DMS 273 (cell line): ENCODE results near the gene SLC5A5.
A peak's percentile ranks its signal among the peaks of the same experiment; 100 is the strongest.

ENCODE experiments used
- DNase-seq: peaks from one replicate; lab custom pipeline; 2025; ENCODE audit not compliant: unreplicated experiment; lab: John Stamatoyannopoulos, UW

Gene SLC5A5

GRCh38 chr19:17871878-17872250, at the start of gene SLC5A5:
SLC5A5 (plus strand) TSS chr19:17871945; CDS start chr19:17872320, 375 bp downstream.
- DNase-seq = peak; percentile 75

GRCh38 chr19:17824339-17824738, 47.4 kb upstream of the SLC5A5 start:
- no peak for DNase-seq

GRCh38 chr19:17826508-17827056, 45.2 kb upstream of the SLC5A5 start:
- DNase-seq = no peak

DNA sequence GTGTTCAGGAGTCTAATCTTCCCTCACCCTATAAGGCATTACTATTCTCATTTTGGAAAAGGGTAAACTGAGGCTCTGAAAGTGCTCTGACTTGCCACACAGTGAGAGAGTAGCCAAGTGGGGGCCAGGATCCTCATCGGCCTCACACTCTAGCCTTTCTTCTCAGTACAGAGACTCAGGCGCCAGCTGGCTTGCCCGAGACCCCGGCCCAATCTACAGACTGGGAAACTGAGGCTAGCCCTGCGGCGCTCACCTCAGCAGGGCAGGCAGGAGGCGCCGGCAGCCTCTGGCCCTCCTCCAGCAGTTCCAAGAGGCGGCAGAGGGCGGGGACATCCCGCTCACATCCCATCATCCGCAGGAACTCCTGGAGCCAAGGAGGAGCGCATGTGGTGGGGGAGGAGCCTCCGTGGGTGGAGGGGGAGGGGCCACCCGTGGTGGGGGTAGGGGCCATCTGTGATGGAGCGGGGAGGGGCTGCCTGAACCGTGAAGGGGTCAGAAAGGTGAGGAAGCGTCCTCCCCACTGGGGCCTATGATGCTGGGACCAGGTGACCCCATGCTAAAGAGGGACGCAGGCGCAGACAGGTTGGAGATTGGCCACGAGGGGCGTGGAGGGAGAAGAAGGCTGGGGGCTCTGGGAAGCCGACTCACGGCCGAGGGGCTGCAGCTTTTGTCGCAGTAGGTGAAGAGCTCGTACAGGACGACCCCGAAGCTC, 41.7 kb upstream of the SLC5A5 start:
- peak; percentile 90 for DNase-seq

DNA sequence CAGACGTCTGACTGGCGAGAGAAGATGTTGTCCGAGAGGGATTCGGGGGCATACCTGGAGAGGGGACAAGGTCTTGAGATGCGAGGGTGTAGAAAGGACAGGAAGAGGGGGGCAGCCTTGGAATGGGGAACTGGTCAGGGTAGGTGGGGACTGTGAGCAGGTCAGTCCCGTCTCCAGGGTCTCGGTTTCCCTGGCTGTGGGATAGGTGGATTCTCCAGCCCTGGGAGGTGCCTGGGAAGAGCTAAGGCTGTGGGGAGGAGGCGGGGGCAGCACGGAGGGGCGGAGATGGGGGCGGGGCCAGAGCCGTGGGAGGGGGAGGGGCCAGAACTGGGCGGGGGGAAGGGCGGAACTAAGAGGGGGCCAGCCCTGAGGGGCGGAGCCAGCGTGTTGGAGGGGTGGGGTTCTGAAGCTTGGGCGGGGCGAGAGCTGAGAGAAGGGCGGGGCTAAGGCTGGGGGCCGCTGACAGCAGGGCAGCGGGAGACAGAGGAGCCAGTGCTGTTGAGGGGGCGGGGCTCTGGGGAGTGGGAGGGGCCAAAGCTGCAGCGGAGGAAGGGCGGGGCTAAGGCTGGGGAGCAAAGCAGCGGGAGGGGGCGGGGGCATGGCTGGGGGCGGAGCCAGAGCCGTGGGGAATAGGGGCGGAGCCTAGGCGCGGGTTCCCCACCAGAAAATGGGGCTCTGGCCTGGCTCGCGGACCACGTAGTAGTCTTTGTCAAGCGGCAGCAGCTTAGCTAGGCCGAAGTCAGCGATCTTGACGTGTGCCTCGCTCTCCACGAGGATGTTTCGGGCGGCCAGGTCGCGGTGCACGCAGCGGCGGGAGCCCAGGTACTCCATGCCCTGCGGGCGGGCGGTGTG, 41.0 kb upstream of the SLC5A5 start:
- DNase-seq = peak; percentile 93

- DNase-seq = no peak
These were observed 40.3 kb upstream of the SLC5A5 start for GRCh38 chr19:17831419-17831888.

DNA sequence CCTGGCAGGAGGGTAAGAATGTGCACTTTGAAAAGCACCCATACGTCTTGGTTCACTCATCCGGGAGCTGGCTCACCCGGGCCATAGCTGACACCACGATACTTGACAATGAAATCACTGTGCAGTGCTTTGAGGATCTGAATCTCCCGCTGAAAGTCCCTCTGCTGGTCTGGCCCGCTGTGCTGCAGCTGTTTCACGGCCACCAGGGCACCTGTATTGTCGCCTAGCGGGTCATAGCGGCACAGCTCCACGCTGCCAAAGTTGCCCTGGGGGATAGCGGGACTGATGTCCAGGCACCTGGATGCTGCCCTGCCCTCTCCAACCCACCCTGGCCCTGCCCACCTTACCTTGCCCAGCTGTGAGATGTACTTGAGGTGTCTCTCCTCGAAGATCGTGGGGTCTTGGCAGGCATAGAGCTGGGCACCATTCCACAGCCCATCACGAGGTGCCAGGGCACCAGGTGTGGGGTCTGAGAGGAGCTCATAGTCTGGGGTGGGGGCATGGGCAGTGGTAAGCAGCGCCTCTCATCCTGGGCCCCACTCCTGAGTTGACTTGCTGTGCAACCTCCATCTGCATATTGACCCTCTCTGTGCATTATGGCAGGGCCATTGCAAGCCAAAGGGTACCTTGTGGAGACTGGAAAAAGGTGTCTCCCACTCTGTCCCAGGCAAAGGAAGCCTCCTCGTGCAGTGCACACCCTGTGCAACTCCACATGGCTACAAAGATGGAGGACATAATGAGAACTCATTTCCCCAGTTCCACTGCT, 39.1 kb upstream of the SLC5A5 start:
- no peak for DNase-seq

GRCh38 chr19:17834350-17835181, 37.2 kb upstream of the SLC5A5 start:
- no peak for DNase-seq

DNA sequence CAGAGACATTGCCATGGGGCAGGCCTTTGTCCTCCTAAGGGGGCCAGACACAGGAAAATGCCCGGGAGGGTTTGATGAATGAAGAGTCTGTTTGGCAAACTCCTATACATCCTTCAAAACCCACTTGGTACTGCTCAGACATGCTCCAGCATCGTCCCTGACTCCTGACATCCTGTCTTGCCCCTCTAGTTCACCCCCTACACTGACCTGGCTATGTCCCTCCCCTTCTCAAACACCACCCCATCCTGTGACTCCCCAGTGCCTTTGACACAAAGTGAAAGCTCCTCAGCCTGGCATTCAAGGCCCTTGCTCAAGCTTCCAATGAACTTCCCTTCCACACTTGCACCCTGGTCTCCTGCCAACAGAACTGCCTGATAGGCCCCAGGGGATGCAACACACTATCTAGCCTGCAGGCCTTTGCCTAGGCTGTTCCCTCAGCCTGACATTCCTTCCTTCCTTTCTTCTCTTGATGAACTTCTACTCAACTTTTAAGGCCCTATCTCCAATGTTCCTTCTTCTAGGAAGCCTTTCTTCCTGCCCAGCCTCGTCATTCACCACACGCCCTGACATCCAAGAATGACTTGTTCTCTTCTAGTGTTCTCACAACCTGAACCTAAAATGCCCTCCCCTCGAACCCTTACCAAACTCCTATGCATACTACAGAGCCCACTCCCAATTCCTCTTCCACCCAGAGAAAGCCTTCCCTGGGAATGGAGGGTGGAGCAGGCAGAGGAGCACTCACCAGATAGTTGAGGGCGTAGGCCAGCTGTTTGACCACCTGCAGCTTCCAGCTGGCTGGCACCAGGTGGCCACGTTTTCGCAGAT, 36.4 kb upstream of the SLC5A5 start:
- DNase-seq = no peak

DNA sequence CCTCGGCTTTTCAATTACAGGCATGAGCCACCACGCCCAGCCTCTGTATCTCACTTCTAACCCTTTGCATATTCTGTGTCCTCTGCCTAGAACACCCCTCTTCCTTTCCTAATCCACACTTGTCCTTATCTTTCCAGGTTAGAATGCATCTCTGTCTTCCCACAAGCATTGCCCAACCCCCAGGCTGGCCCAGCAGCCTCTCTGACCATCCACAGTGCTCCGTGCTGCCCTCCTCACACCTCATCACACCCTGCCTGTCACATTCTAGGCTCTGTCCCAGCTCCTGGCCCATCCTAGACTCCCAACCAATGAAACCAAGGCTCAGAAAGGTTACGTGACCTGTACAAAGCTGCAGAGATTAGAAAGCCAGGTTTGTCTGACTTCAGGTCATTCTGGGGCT, 35.2 kb upstream of the SLC5A5 start:
- no peak for DNase-seq

GRCh38 chr19:17837972-17838371, 33.8 kb upstream of the SLC5A5 start:
- no peak for DNase-seq

- no peak for DNase-seq
These were observed 31.7 kb upstream of the SLC5A5 start for GRCh38 chr19:17840019-17840418.

- DNase-seq = no peak
These were observed 30.4 kb upstream of the SLC5A5 start for GRCh38 chr19:17841371-17841809.

DNA sequence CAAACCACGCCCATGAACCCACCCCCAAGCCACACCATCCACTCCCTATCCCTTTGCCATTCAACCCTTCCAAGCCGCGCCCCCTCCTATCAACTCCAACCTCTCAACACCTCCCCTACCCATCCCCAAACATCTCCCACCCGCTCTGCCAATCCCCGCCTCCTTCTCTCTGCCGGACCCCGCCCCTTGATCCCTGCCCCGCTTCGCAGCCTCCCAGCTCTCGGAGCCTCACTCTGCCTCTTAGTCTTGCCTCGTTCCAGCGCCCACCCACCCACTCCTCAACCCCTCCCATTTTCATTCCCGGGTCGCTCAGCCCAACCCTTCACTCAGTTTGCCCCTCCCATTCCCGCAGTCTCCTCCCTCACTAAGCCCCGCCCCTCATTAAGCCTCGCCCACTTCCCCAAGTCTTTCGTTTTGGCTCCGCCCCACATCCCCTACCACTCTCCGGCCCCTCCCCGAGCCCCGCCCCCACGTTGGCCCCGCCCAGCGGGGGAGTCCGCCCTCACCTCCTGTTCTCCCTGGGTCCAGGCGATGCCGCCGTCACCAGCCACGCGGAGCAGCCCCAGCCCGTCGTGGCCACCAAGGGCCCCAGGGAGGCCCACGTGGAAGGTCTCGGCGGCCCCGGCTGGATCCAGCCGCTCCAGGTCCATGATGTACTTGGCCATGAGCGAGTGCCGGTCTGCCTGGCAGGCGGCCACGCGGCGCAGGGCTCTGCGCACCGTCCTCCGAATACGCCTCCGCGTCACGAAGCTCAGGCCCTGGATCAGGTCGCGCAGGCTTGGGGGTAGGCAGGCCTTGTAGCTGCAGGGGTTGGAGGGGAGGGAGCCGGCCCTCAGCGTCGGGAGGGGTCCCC, 29.7 kb upstream of the SLC5A5 start:
- peak; percentile 97 for DNase-seq

- no peak for DNase-seq
These were observed 29.0 kb upstream of the SLC5A5 start for GRCh38 chr19:17842663-17843291.

DNA sequence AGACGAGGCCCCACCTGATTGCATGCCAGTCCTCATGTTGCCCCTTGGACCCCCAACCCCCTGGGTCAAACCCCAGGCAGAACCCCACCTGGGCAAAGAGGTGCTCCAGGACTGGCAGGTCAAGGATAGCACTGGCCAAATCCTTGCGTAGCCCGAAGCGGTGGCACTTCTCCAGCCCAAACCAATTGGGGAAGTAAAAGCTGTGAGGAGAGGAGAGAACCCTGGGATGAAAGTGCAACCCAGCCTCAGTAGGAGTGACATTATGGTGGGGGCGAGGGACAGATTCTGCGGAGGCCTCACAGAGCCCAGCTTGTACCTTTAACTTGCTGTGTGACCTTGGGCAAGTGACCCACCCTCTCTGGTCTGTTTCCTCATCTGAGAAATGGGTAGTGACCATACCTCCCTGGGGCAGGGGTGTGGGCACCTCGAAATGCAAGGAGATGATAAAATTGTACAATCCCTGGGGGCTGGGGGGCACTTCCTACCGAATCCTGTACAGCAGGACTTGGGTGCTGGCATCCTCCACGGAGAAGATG, 28.4 kb upstream of the SLC5A5 start:
- DNase-seq = no peak

GRCh38 chr19:17843908-17844490, 27.7 kb upstream of the SLC5A5 start:
- no peak for DNase-seq
